ENCODE measurements around the gene IL18. TPM values are rescaled to one million over a fixed set of nuclear protein-coding genes. Genes with fewer than 3 reads are reported as not detected.
A peak's percentile ranks its signal among the peaks of the same experiment; 100 is the strongest.

IL18 gene
- total and polyA plus RNA-seq, 11 donors: 0.88 to 23.9 (median 2.0) TPM

DNA sequence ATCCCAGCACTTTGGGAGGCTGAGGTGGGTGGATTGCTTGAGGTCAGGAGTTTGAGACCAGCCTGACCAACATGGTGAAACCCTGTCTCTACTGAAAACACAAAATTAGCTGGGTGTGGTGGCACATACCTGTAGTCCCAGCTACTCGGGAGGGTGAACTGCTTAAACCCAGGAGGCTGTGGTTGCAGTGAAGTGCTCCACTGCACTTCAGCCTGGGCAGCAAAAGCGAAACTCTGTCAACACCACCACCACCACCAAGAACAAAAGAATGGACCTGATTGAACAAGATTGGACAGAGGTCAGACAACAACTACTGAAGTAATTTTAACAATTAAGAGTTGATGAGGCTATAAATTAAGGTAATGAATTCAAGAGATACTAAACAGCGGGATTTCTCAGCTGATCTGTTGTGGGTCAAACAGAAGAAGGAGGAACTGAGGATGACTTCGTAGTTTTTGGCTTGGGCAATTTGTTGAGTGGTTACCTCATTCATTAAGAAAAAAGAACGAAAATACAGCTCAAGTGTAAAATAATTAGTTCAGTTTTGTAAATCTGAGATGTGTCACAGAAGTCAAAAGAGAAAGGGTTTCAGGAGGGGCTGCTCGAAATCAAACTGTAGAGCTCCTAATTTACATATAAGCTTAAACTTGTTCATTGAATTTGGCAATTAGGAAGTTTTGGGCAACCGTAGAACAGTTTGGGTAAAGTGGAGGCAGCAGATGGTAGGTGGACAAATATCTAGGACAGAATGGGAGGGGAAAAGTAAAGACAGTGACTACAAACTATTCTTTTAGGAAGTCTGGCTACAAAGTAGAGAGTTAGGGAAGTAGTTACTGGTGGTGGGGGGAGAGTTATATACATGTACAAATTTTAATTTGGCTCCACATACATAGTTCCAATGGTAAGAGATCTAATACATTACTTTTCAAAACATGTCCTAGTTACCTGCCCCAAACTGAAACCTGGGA is 4.5 kb downstream of the IL18 start:
- intact Hi-C loops (cut with DNase I): loop anchor here in 2 of 10 donors (10.0 kb wide), 1 partner anchor 45 kb away; no protein-coding TSS in a partner anchor

DNA sequence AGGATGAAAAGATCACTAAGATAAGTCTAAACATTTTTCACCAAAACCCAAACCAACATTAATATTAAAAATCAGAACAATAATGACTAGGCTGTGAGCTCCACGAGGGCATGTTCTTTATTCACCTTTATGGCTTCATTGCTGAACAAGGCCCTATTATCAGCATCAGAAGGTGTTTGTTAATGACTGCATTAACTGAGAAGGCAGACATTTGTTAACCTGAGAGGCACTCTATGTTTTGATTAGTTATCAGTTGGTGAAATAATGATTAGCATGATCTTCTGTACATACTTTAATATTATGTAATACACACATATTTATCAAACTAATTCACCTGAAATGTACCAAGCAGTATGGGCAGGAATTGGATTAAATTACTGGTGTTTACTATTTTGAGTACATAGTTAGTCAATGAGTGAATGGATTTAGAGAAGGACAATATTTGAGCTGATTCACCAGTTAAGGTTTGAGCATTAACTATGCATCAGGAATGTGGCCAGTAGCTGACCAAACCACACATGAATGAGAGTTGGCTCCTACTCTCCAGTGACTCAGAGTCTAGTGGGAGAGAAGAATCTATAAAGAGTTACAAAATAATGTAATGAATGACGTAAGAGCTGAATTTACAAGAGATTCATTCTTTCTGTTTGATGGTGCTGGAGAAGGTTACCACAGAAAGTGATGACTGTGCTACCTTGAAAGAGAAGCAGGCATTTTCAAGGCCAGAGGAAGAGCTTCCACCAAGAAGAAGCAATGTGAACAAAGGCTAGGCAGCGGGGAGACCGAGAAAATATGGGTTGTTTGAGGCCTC is 6.7 kb downstream of the IL18 start:
- DNase-seq: no peak
- Histone ChIP-seq H3K9me3 (no peaks in the 10 kb centered on the region), H3K4me1 (peaks cover 0 to 32% (median 0%) of the 10 kb centered on the region in 12 donors), H3K4me3 (no peak overlapping the region), H3K27me3 (no peaks in the 10 kb centered on the region), H3K27ac (peak overlapping the region in 1 of 12 donors; percentile 34), H3K36me3 (no peaks in the 10 kb centered on the region)
- TF ChIP-seq, protein P1, sequence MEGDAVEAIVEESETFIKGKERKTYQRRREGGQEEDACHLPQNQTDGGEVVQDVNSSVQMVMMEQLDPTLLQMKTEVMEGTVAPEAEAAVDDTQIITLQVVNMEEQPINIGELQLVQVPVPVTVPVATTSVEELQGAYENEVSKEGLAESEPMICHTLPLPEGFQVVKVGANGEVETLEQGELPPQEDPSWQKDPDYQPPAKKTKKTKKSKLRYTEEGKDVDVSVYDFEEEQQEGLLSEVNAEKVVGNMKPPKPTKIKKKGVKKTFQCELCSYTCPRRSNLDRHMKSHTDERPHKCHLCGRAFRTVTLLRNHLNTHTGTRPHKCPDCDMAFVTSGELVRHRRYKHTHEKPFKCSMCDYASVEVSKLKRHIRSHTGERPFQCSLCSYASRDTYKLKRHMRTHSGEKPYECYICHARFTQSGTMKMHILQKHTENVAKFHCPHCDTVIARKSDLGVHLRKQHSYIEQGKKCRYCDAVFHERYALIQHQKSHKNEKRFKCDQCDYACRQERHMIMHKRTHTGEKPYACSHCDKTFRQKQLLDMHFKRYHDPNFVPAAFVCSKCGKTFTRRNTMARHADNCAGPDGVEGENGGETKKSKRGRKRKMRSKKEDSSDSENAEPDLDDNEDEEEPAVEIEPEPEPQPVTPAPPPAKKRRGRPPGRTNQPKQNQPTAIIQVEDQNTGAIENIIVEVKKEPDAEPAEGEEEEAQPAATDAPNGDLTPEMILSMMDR (IDR thresholded peaks at IDR 0.05): no peak
- no peak for TF ChIP-seq POLR2A (IDR thresholded peaks at IDR 0.05)
- ATAC-seq: peak in 3 of 4 donors; percentile 44 to 90 (median 65)
- intact Hi-C loops (cut with DNase I): no loop called here
- 74 to 87% (median 81%) methylated on average over 4 of the region's 4 CpGs for WGBS, 4 donors

More for the DNA sequence above, 4.5 kb downstream of the IL18 start:
- Histone ChIP-seq H3K27ac (peak overlapping the region in 2 of 12 donors; percentile 25 to 86), H3K27me3 (no peaks in the 10 kb centered on the region), H3K4me1 (peaks cover 0 to 32% (median 0%) of the 10 kb centered on the region in 12 donors), H3K9me3 (no peaks in the 10 kb centered on the region), H3K4me3 (peak overlapping the region in 1 of 12 donors; percentile 35), H3K36me3 (no peaks in the 10 kb centered on the region)
- ATAC-seq (no peak), DNase-seq (no peak)
- WGBS, 4 donors: 82 to 88% (median 83%) methylated on average over 7 of the region's 7 CpGs
- TF ChIP-seq, protein P1 (IDR thresholded peaks at IDR 0.05): no peak
- no peak for TF ChIP-seq POLR2A (IDR thresholded peaks at IDR 0.05)

- no peak for ATAC-seq
These were observed 7.5 kb downstream of the IL18 start for GRCh38 chr11:112156153-112156955.

More at GRCh38 chr11:112156153-112156955, 7.5 kb downstream of the IL18 start:
- no peak overlapping the region for H3K27ac ChIP-seq
- peaks cover 0 to 32% (median 0%) of the 10 kb centered on the region in 12 donors for H3K4me1 ChIP-seq
- no peak for DNase-seq
- intact Hi-C loops (cut with DNase I): no loop called here
- H3K36me3 ChIP-seq: no peaks in the 10 kb centered on the region
- H3K27me3 ChIP-seq: no peaks in the 10 kb centered on the region
- H3K4me3 ChIP-seq: no peak overlapping the region
- H3K9me3 ChIP-seq: no peaks in the 10 kb centered on the region
- WGBS, 4 donors: 66 to 78% (median 70%) methylated on average over 5 of the region's 5 CpGs
- TF ChIP-seq POLR2A (IDR thresholded peaks at IDR 0.05): no peak
- TF ChIP-seq, protein P1 (IDR thresholded peaks at IDR 0.05): no peak
